Measurements from ENCODE around the gene RPAP3.
"Not testable (repeated sequence)": the region's sequence is repeated elsewhere in the genome, so short reads cannot be mapped to it uniquely, and the experiment has no call there.

Gene RPAP3

DNA sequence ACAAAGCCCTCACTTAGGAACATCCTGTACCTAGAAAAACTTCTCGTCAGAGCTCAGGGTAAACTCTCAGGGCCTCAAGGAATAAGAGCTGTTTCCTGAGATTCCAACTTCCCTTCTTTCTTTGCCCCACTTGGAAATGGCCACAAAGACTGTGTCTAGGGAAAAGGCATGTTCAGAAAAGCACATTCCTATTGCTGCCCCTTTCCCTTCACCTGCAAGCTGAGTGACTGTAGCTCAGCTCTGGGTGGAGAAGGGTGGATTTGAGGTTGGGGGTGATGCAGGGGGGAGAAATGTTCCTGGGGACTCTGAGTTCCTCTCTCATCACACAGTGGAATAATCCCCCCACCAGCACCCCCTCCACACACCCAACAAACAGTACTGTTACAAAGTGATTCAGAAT lies 12.7 kb upstream of the RPAP3 start:
- DNase-seq: no peak

DNA sequence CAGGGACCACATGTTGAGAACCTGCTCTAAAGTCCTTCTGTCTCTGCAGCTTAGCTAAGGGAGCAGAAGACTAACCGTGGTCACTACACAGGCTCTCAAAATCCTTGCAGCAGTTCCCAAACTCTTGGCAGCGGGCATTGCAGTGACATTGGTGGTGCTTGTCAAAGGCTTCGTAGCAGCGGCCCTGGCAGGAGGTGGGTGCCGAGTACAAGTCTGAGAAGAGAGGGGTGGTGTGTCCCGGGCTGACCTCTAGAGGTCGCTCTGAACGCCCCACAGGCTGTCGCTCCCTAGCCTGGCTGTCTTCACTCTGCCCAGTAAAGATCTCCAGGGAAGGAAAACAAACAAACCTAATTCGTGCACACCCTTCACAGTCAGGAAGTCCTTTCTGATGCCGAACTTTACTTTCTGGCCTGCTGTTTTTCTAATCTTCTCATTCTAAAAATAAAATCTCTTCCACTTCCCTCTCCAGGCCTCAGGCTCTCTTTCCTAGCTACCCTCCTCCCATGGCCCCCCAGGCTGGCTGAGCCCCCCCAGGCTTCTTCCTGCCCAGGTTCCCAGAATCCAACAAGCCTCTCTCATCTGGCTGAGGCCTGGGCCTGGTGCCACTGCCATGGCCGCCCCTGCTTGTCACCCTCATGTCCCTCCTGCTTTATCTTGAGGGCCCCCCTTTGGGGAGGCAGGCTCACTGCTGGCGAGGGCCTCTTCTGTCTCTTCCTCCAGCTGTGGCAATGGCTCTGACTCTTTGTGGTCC lies 11.8 kb upstream of the RPAP3 start:
- peak; percentile 43 for DNase-seq

DNA sequence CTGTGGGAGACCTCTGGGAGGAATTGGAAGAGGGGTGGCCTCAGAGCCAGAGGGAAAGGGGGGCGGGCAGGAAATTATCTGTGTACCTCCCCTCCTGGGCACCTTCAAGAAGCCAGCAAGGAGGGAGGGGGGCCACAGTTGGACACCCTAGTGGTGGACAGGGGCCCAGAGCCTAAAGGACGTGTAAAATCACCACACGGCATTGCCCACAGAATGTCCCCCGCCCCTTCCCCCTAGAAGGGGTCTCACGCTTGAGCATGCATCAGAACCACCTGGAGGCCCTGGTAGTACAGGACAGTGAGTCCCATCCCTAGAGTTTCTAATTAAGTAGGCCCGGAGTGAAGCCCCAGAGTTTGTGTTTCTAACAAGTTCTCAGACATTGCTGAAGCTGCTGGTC lies 11.2 kb upstream of the RPAP3 start:
- no peak for DNase-seq

DNA sequence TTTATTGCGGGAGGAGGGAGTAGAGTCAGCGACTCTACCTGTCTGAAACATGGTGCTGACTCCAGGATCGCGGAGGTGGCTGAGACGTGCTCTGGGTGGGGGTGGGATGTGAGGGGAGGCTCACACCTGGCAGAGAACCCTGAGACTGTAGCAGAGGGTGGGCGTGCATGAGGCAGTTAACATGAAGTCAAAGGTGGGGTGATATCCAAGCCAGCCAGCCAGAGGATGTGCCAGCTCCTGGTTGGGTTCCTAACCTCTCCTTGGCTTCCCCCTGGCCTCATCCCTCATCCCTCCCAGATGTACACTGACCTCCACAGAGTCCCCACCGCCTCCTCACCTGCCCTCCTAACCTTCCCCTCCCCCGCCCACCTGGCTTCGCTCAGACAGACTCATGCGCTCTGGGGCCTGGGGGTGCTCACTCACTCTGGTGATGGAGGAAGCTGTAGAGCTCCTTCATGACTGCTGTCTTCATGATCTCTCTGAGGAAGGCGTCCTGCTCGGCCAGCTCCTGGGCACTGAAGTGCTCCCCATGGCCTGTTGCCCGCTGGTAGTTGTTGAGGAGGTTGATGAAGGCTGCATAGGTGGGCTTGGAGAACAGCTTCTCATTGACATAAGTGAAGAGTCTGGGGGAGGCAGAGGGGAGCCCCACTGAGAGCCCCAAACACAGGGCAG lies 10.2 kb upstream of the RPAP3 start:
- DNase-seq: no peak

DNA sequence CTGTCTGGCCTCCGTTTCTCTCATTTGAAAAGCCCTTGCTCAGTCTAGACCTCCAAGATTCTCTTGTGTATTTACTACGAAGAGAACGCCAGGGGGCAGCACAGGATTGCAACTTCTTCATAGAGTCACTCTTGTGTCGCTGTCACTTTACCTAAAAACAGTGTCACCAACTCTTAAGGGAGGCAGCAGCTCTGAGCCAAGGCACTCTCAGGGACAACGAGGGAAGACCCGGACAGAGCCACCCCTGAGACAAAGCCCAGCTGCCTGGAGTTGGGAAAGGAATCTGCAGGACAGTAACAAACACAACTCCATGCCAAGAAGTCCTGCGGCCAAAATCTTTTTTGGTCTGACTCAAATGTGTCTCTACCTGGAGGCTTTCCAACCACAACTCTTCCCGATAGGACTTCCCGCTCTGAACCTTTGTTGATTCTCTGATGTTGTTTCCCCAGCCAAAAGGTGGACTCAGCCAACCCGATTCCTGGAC lies 9.6 kb upstream of the RPAP3 start:
- DNase-seq: peak; percentile 74

DNA sequence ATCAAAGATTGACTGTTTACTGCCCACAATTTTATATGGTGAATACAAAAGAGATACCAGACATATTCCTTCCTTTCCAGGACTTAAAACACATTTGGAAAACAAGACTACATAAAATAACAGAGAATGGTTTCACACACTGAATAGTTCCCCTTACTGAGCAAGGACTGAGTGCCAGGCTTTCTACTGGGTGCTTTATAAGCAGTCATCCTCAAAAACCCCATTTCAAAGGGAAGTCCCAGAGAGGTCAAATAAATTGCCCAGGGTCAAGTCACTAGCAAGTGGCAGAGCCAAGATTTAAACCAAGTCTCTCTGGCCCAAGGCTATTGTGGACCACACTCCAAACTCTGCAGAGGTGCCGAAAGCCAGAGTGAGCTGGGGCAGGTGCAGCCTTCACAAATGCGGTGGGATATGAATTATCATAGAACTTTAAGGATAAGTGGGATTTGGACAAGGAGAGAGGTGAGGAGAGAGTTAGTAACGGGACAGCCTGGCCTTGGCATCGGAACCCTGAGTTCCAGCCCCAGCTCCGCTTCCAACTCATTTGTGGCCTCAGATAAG lies 9.1 kb upstream of the RPAP3 start:
- DNase-seq: no peak

DNA sequence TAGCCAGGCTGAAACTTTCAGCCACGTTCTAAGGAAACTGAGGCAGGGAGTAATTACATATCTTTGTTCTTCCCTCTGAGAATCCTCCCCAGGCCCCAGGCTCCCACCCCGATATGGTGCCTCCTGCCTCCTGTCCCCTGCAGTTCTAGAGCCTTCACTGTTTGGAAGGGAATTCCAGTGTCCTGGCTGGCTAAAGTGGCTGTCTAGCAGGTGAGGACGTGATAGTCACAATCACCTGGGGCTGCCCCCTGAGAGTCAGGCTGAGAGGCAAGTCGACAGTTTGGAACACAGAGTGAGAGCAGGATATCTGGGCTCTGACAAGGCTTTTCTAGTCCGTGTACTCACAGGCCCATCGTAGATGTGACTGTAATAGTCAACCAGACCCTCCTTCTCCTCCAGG lies 6.3 kb upstream of the RPAP3 start:
- DNase-seq: no peak

DNA sequence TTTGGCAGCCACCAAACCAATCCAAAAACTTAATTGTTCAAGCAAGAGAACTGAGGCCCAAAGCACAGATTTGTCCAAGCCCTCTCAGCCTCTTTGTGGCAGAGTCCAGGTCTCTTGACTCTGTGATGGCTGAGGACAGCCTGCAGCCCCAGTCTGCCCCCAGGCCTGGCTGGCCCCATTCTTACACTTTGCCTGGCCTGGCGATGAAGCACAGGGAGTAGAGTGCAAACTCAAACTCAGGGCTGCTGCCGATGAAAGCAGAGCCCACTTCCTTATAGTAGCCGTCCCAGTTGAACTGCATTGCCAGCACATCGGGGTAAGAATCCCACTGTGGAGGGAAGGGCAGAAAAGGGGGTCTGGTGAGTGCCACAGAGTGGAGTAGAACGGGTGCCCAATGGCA lies 5.6 kb upstream of the RPAP3 start:
- DNase-seq: no peak

DNA sequence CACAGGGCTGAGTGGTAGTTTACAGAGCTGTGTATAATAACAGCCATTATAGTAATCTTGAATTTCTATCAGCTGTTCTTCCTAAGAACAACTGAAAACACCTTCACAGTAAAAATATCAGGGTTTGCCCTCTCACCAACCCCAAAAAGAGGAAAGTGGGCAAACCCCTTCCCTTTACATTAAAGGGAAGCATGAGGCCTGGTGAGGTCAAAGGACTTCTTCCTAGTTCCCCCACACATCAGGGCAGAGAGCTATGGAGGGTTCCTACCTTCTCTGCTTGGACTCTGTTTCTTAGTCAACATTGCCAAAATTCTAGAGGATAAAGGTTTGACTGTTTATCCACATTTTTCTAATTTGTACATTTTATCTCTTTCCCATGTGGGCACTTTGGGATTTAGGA lies 4.4 kb upstream of the RPAP3 start:
- DNase-seq: no peak

DNA sequence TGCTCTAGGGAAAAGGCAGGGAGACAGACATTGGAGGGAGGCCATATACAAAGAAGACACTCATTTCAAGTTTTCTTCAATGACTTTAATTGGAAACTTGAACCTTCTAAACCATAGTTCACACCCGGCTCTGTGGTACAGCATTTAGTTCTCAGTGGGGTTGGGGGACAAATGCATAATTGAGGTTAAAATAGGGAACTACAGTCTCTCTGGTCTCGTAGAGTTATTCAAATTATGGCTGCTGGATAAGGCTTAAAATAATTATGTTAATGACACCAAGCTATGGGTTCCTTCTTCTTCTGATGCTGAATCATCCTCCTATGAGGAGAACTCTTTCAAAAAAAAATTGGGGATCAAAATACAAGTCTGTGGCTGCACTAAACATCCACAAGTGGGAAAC lies 3.8 kb upstream of the RPAP3 start:
- DNase-seq: no peak

DNA sequence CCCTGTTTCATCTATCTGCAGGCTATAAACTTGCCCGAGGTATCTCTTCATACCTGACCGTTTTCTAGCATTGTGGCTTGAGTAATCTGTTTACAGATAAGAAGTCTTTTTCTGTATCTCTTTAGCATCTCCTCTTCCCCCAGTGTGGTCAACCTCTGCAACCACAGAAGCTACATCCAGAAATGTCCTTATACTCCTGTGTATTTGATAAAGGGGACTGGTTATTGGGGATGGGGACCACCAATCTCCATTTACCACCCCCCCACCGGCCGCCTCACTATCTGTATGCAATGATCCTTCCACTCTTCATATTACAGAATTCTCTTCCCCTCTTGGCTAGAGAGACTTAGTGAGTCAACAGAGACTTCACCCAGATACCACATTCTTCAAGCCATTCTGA lies 3.4 kb upstream of the RPAP3 start:
- no peak for DNase-seq

DNA sequence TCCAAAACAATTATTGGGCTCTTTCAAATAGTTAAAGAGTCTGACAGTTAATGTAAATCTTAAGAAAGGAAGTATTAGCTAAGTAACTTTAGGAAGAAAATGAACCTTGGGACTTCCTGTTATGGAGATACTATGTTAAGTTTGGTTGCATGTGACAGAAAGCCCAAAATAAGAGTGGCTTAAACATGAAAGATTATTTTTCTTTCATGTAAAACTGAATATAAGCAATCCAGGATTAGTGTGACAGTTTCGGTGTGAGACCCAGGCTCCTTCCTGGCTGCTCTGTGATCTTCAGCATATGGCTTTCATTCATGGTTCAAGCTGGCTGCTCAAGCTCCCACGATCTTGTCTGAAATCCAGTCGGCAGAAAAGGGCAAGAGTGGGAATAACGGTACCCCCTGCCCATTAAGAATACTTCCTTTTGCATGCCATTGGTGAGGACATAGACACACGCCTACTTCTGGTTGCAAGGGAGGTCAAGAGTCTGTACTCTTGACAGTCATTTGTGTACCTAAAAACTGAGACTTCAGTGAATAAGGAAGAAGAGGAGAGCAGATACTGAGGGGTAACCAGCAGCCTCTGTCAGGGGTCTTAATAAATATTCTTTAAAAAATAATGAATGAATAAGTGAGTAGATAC lies 2.2 kb upstream of the RPAP3 start:
- DNase-seq: no peak

DNA sequence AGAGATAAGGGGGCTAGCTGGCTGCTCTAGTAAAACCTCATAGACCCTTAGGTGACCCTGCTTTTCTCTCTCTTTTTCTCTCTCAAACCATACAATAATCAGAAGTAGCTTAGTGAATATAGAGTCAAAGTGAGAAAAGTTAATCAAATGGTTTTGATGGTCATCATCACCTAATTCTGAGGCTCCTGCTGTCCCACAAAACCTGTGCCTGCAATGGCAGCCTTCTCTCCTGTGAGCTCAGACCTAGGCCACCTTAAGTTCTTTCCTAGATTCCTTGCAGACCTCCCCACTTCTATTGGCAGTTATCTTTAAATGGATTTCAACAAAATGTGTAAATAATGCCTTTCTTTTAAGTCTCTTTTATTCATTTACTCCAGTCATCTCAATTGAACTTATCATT lies 1.5 kb upstream of the RPAP3 start:
- DNase-seq: no peak

DNA sequence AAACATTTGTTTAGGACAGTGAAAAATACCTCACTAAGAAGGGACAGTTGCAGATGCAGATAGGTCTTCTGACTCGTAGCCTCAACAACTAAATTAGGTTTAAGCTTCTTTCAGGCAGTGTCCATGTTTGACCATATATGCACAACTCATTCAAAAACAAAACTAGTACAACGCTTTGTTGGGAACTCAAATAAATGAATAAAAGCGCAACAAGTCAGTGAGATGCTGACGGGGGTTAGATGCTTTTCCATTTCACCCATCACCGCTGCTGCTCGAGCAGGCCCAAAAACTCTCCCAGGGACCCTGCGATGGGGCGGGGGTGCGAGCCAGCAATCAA lies 633 bp downstream of the RPAP3 start:
- DNase-seq: no peak

DNA sequence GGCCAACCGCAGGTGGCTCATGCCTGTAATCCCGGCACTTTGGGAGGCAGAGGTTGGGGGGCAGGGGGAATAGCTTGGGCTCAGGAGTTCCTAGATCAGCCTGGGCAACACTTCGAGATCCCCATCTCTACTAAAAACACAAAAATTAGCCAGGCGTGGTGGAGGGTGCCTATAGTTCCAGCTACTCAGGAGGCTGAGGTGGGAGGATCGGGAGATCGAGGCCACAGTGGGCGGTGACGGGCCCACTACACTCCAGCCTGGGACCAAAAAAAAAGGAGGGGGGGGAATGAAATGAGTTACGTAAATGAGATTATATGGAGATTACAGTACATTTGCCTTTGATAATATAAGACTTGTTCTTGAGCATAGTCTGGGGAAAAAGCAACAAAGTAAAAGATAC lies 1.1 kb downstream of the RPAP3 start:
- no peak for DNase-seq

DNA sequence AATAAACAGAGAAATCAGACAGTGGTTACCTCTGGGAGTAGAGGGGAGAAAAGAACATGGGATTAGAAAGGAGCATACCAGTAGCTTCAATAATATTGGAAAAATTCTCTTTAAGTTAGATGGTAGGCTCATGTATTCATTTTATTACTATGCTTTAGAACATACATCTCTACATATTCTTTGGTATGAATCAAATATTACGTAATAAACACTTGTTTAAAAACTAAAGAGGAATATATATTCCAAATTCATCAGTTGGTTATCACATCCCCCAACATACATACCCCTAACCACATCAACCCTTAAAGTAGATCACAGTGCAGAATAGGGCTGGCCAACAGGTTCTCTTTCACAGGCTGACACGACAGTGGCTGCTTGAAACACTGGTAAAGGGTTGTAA lies 5.6 kb downstream of the RPAP3 start:
- no peak for DNase-seq

DNA sequence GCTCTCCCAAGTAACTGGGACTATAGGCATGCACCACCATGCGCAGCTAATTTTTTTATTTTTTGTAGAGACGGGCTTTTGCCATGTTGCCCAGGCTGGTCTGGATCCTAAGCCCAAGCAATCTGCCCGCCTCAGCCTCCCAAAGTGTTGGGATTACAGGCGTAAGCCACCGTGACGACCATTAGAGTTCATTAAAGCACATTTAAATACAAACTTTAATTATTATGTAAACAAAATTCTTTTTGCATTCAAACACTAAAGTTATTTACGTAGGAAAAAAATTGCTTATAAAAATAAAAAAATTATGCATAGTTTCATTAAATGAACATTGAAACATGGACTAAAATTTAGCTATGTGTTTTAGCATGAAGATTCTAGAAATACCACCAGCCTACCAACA lies 7.2 kb downstream of the RPAP3 start:
- DNase-seq: no peak

DNA sequence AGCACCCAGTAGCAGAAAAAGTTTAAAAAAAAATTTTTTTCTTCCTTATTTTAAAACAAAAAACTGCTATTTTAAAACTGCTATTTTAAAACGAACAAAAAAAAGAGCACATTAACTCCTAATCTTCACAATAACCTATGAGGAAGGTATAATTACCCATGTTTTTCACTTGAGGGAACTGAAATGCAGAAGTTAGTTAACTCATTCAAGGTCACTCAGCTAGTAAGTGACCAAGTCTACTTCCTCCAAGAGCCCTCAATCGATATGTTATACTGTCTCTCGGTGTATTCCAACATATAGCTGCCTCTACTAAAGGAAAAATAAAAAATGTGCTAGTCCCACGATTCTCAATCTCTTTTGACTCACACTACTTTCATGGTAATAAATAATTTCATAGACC lies 7.8 kb downstream of the RPAP3 start:
- DNase-seq: no peak

DNA sequence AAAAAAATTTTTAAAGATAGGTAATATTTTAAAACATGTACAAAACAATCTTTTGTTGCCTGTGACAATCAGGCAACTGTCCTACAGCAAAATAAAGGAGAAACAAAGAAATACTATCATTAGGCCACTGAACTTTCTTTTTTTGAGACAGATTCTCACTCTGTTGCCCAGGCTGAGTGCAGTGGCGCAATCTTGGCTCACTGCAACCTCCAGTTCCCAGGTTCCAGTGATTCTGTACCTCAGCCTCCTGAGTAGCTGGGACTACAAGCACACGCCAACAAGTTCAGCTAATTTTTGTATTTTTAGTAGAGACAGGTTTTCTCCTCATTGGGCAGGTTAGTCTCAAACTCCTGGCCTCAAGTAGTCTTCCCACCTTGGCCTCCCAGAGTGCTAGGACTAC lies 16.6 kb downstream of the RPAP3 start:
- no peak for DNase-seq

DNA sequence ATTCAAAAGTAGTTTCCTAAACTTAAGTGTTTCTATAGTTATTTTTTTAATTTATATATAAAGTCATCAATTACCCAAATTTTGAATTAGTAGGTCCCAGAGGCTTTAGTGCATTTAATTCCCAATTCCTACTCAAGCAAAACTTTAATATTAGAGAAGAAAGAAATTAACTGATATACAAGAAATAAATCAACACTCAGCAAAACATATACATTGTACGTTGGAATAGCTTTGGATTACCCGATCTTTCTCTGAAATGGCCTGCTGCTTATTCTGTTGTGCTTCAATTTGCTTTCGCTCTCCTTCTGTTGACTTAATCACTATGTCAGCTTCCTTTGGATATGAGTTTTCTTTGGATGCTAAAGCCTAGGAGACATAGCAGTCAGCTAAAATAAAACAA lies 18.2 kb downstream of the RPAP3 start:
- DNase-seq: no peak

DNA sequence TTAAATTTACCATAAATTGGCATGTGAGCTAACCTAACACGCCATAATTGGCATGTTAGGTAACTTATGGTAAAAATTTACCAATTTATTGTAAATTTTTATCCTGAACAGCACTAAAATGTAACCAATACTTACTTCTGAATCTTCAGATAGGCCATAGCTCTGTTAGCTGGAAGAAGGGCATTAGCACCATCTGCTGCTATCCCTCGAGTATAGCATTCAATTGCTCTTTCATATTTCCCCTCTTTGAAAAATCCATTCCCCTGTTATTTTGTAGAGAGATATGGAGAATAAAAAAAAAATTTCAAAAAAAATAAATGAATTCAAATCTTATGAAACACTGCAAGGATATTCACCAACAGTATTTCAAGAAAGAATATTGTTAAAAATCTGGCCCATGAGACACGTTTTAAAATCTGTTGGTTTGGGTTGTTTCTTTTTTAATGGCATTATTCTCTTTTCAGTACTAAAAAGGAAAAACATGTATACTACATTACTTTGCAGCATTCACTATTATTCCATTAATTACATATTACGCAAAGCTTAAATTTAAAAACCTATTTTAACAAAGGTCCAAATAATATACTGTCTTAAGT lies 19.1 kb downstream of the RPAP3 start:
- DNase-seq: no peak

DNA sequence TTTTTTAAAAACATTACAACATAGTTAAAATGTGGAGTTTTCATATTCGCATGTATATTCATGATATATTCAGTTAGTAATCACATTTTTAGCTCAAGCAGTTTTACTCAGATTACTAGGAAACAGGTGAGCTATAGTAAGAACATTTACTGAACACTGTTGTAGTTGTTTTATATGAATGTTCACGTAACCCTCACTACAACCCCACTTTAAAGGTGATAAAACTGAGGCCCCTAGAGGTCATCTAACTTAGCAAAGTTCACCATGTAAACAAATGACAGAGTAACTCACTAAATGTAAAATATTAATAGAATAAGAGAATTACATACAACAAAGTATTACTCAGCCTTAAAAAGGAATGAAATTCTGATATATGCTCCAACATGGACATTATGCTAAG lies 26.0 kb downstream of the RPAP3 start:
- DNase-seq: no peak

DNA sequence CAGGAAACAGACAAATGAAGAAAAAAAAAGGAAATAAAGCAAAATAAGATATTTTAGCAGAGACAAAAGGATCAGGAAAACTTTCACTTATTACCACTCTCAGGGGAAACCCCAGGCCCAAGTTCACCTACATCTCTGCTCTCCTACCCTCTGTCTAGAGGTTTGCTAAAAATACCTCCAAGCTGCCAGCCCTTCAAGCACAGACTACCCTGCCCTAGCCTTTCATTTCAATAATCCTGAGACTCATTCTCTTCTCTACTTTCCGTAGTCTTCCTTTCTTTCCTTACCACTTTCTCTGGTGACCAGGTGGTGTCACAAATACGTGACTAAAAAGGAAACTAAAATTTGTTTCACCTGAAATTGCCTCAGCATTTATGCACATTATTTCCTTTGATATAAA lies 33.8 kb downstream of the RPAP3 start:
- DNase-seq: no peak

DNA sequence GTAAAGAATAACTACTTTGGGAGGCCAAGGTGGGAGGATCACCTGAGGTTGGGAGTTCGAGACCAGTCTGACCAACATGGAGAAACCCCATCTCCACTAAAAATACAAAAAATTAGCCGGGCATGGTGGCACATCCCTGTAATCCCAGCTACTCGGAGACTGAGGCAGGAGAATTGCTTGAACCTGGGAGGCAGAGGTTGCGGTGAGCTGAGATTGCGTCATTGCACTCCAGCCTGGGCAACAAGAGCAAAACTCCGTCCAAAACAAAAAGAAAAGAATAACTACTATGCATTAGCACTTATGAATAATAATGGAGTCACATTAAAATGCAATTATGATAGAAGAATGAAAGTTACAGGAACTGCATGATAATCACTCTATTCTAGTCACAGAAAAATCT lies 37.9 kb downstream of the RPAP3 start:
- DNase-seq: not testable (repeated sequence)
